ENCODE results near the gene LHPP. TPM values are rescaled to one million over a fixed set of nuclear protein-coding genes. Genes with fewer than 3 reads are reported as not detected.

The LHPP gene
- total RNA-seq, 2 experiments from 2014 or later, result 11.1 to 15.1 TPM

GRCh38 chr10:124422742-124423141, 38.9 kb upstream of the LHPP start:
- TF ChIP-seq, protein P1, sequence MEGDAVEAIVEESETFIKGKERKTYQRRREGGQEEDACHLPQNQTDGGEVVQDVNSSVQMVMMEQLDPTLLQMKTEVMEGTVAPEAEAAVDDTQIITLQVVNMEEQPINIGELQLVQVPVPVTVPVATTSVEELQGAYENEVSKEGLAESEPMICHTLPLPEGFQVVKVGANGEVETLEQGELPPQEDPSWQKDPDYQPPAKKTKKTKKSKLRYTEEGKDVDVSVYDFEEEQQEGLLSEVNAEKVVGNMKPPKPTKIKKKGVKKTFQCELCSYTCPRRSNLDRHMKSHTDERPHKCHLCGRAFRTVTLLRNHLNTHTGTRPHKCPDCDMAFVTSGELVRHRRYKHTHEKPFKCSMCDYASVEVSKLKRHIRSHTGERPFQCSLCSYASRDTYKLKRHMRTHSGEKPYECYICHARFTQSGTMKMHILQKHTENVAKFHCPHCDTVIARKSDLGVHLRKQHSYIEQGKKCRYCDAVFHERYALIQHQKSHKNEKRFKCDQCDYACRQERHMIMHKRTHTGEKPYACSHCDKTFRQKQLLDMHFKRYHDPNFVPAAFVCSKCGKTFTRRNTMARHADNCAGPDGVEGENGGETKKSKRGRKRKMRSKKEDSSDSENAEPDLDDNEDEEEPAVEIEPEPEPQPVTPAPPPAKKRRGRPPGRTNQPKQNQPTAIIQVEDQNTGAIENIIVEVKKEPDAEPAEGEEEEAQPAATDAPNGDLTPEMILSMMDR (IDR thresholded peaks at IDR 0.05), result no peak
- CTCF ChIA-PET, result no interaction called here
- ATAC-seq, result no peak
- no peak for DNase-seq
- H3K36me3 Mint-ChIP-seq (ENCODE audit: low read depth), result no peaks in the 10 kb centered on the region
- intact Hi-C loops (cut with micrococcal nuclease), result no loop called here
- no peak overlapping the region for H3K27ac Mint-ChIP-seq
- H3K4me1 Mint-ChIP-seq (ENCODE audit: low read depth), result peaks cover 4% of the 10 kb centered on the region
- POLR2A ChIA-PET, result no interaction called here
- H3K9me3 Mint-ChIP-seq, result no peaks in the 10 kb centered on the region
- H3K4me3 Mint-ChIP-seq, result no peak overlapping the region
- H3K27me3 Mint-ChIP-seq, result peaks cover 8% of the 10 kb centered on the region

- no peak for DNase-seq
- no peak overlapping the region for H3K27ac Mint-ChIP-seq
- H3K4me1 Mint-ChIP-seq (ENCODE audit: low read depth), result peaks cover 4% of the 10 kb centered on the region
- H3K9me3 Mint-ChIP-seq, result no peaks in the 10 kb centered on the region
- TF ChIP-seq, protein P1 (IDR thresholded peaks at IDR 0.05), result no peak
- POLR2A ChIA-PET, result interaction anchor here (1.5 kb wide), 1 partner anchor 38 kb away, joined by 3 read pairs; the partner anchor contains the start of gene LHPP
- peaks cover 8% of the 10 kb centered on the region for H3K27me3 Mint-ChIP-seq
- no peak overlapping the region for H3K4me3 Mint-ChIP-seq
- no peak for ATAC-seq
- intact Hi-C loops (cut with micrococcal nuclease), result no loop called here
- CTCF ChIA-PET, result interaction anchor here (0.9 to 1.0 kb wide), 2 partner anchors 15 to 35 kb away, joined by 3 to 7 read pairs; no protein-coding TSS in a partner anchor
- no peaks in the 10 kb centered on the region for H3K36me3 Mint-ChIP-seq (ENCODE audit: low read depth)
These were observed 37.8 kb upstream of the LHPP start for GRCh38 chr10:124423813-124424212.

- intact Hi-C loops (cut with micrococcal nuclease), result no loop called here
- TF ChIP-seq, protein P1 (IDR thresholded peaks at IDR 0.05), result no peak
- H3K27me3 Mint-ChIP-seq, result peaks cover 11% of the 10 kb centered on the region
These were observed 36.2 kb upstream of the LHPP start for GRCh38 chr10:124425227-124425962.

GRCh38 chr10:124428207-124428777, 33.3 kb upstream of the LHPP start:
- ATAC-seq, result no peak
- POLR2A ChIA-PET, result no interaction called here

More at GRCh38 chr10:124425227-124425962, 36.2 kb upstream of the LHPP start:
- DNase-seq (no peak), ATAC-seq (no peak)
- Mint-ChIP-seq H3K4me1 (ENCODE audit: low read depth) (no peaks in the 10 kb centered on the region), H3K4me3 (no peak overlapping the region), H3K27ac (no peak overlapping the region), H3K36me3 (ENCODE audit: low read depth) (no peaks in the 10 kb centered on the region), H3K9me3 (no peaks in the 10 kb centered on the region)
- CTCF ChIA-PET, result no interaction called here
- POLR2A ChIA-PET, result interaction anchor here (1.5 kb wide), 1 partner anchor 36 kb away, joined by 3 read pairs; the partner anchor contains the start of gene LHPP

More at GRCh38 chr10:124428207-124428777, 33.3 kb upstream of the LHPP start:
- TF ChIP-seq, protein P1 (IDR thresholded peaks at IDR 0.05), result no peak
- no peaks in the 10 kb centered on the region for H3K9me3 Mint-ChIP-seq
- CTCF ChIA-PET, result interaction anchor here (0.6 to 1.1 kb wide), 2 partner anchors 39 kb away, joined by 3 read pairs; no protein-coding TSS in a partner anchor
- no peak overlapping the region for H3K27ac Mint-ChIP-seq
- H3K36me3 Mint-ChIP-seq (ENCODE audit: low read depth), result no peaks in the 10 kb centered on the region
- H3K27me3 Mint-ChIP-seq, result peaks cover 12% of the 10 kb centered on the region
- H3K4me3 Mint-ChIP-seq, result no peak overlapping the region
- intact Hi-C loops (cut with micrococcal nuclease), result no loop called here
- H3K4me1 Mint-ChIP-seq (ENCODE audit: low read depth), result no peaks in the 10 kb centered on the region
- DNase-seq, result no peak

Measured in activated CD8-positive, alpha-beta T cell treated with anti-CD3 and anti-CD28 coated beads for 36 hours (primary cell).